Ishikawa (cell line): ENCODE measurements around the gene GTF2F1.

Experiments used
- CREB1 ChIP-seq: IDR thresholded peaks from 2 replicates; pipeline ENCODE4 v1.6.1; 2012; ENCODE audit warnings: low read depth
- EGR1 ChIP-seq: IDR thresholded peaks from 2 replicates; pipeline ENCODE4 v1.6.1; 2012
- EP300 ChIP-seq: IDR thresholded peaks from 2 replicates; pipeline ENCODE4 v1.6.1; 2012; ENCODE audit warnings: borderline replicate concordance
- MAX ChIP-seq: IDR thresholded peaks from 2 replicates; pipeline ENCODE4 v1.6.1; 2012
- NFIC ChIP-seq: IDR thresholded peaks from 2 replicates; pipeline ENCODE4 v1.6.1; 2012
- RAD21 ChIP-seq: IDR thresholded peaks from 2 replicates; pipeline ENCODE4 v1.6.1; 2012; ENCODE audit warnings: low read depth
- REST ChIP-seq: IDR thresholded peaks from 2 replicates; pipeline ENCODE4 v1.6.1; 2012; ENCODE audit warnings: low read depth, mild to moderate bottlenecking
- TAF1 ChIP-seq: IDR thresholded peaks from 2 replicates; pipeline ENCODE4 v1.6.1; 2012; ENCODE audit warnings: low read depth, mild to moderate bottlenecking
- TCF12 ChIP-seq: IDR thresholded peaks from 2 replicates; pipeline ENCODE4 v1.6.1; 2012; ENCODE audit warnings: low read depth
- TEAD4 ChIP-seq: IDR thresholded peaks from 2 replicates; pipeline ENCODE4 v1.6.1; 2012
- USF1 ChIP-seq: IDR thresholded peaks from 2 replicates; pipeline ENCODE4 v1.6.1; 2012
- YY1 ChIP-seq: IDR thresholded peaks from 2 replicates; pipeline ENCODE4 v1.6.1; 2012; ENCODE audit warnings: low read depth
- ZBTB7A ChIP-seq: IDR thresholded peaks from 2 replicates; pipeline ENCODE4 v1.6.1; 2012; ENCODE audit warnings: low read depth

- no peak for TF ChIP-seq MAX
- no peak for TF ChIP-seq CREB1
- no peak for TF ChIP-seq TCF12
- no peak for TF ChIP-seq TAF1
- no peak for TF ChIP-seq REST
- TF ChIP-seq EGR1 = no peak
- TF ChIP-seq EP300 = no peak
- TF ChIP-seq NFIC = no peak
- no peak for TF ChIP-seq USF1
- TF ChIP-seq ZBTB7A = no peak; the same call in 1 of the 2 replicates
- no peak for TF ChIP-seq RAD21
- no peak for TF ChIP-seq TEAD4
- TF ChIP-seq YY1 = no peak
These were observed 30.7 kb upstream of the GTF2F1 start for GRCh38 chr19:6423499-6424194.
